Sigmoid colon (tissue), 7 donors: ENCODE measurements around the gene MYO5A. TPM values are rescaled to one million over a fixed set of nuclear protein-coding genes. Genes with fewer than 3 reads are reported as not detected.
"Not testable (repeated sequence)": the region's sequence is repeated elsewhere in the genome, so short reads cannot be mapped to it uniquely, and the experiment has no call there.

Source experiments
- DNase-seq: peaks from one replicate; pipeline ENCODE4 v3.0.0-alpha.2; 2019
- H3K27ac ChIP-seq, 4 donors: fragments of 200-600 bp; sonication (generic); one replicate each; pipeline ENCODE4 v1.5.1; 2016 to 2019; ENCODE audit warnings: mild to moderate bottlenecking in 1 of 4
- H3K27me3 ChIP-seq, 3 donors: fragments of 200-600 bp; sonication (generic); one replicate each; pipeline ENCODE4 v1.5.1; 2019; ENCODE audit warnings: mild to moderate bottlenecking in 1 of 3
- H3K36me3 ChIP-seq, 4 donors: fragments of 200-600 bp; sonication (generic); one replicate each; pipeline ENCODE4 v1.5.1; 2016 to 2019
- H3K4me1 ChIP-seq, 4 donors: fragments of 200-600 bp; sonication (generic); one replicate each; pipeline ENCODE4 v1.5.1; 2017 to 2019
- H3K4me3 ChIP-seq, 4 donors: fragments of 200-600 bp; sonication (generic); one replicate each; pipeline ENCODE4 v1.5.1; 2017 to 2019; ENCODE audit warnings: mild to moderate bottlenecking in 2 of 4, moderate library complexity in 1 of 4
- H3K9me3 ChIP-seq, 4 donors: fragments of 200-600 bp in 3 of 4; sonication (generic) in 3 of 4; one replicate each; pipeline versions ENCODE4 v1.5.1 to v1.6.1; 2013 to 2019
- CTCF ChIP-seq, 4 experiments: fragments of 450-650 bp in 3 of 4; fragments of 200-600 bp in 1 of 4; IDR thresholded peaks; one replicate each; pipeline ENCODE4 v1.5.1; 2016 to 2019; ENCODE audit warnings: antibody characterized with exemption in 4 of 4, mild to moderate bottlenecking in 3 of 4, moderate library complexity in 2 of 4
- EP300 ChIP-seq, 4 donors: sonication (generic); formaldehyde crosslinking; IDR thresholded peaks; one replicate each; pipeline ENCODE4 v1.6.1; 2017; ENCODE audit warnings: antibody characterized with exemption in 4 of 4
- POLR2A ChIP-seq, 2 donors: fragments of 450-650 bp; IDR thresholded peaks; one replicate each; pipeline ENCODE4 v1.6.1; 2016; ENCODE audit warnings: antibody characterized with exemption in 2 of 2, mild to moderate bottlenecking in 2 of 2, moderate library complexity in 2 of 2
- POLR2AphosphoS5 ChIP-seq, 4 donors: sonication (generic); formaldehyde crosslinking; IDR thresholded peaks; one replicate each; pipeline ENCODE4 v1.6.1; 2017; ENCODE audit warnings: antibody characterized with exemption in 4 of 4
- WGBS, 2 donors: extraction: QIAGEN DNeasy Blood & Tissue Kit; methylation state at CpG; one replicate each; pipeline ENCODE4 v1.1.7; 2013; 5-methylcytosine and 5-hydroxymethylcytosine counted together
- intact Hi-C: fragments of 100-400 bp; cut with DNase I; formaldehyde crosslinking; loops from one replicate; pipeline ENCODE4 v1.15.1; 2023
- polyA plus RNA-seq, 3 donors: library from polyadenylated mRNA; stranded (reverse); fragments of 200-250 nt; gene quantifications; one replicate each; pipeline ENCODE4 v1.2.3, GENCODE V29; 2013
- total RNA-seq, 4 donors: library from RNA; depleted of rRNA; stranded (reverse); fragments of >200 nt; gene quantifications; one replicate each; pipeline ENCODE4 v1.1.0, GENCODE V29; 2016
- donor health status: healthy with polysubstance abuse.
- donor health status: Bipolar disorder and iron deficiency.
- donor health status: healthy.

MYO5A gene
- total and polyA plus RNA-seq, 7 donors, result 2.1 to 46.0 (median 23.5) TPM

- Histone ChIP-seq H3K4me3 (no peak overlapping the region), H3K4me1 (peaks cover 0 to 17% (median 8%) of the 10 kb centered on the region in 4 donors), H3K9me3 (no peaks in the 10 kb centered on the region), H3K27me3 (no peaks in the 10 kb centered on the region), H3K36me3 (no peaks in the 10 kb centered on the region), H3K27ac (no peak overlapping the region)
- no peak for DNase-seq
- intact Hi-C loops, result no loop called here
- TF ChIP-seq CTCF (IDR thresholded peaks at IDR 0.05) (no peak), EP300 (IDR thresholded peaks at IDR 0.05) (no peak), POLR2AphosphoS5 (IDR thresholded peaks at IDR 0.05) (no peak), POLR2A (IDR thresholded peaks at IDR 0.05) (no peak)
- WGBS, 2 donors, result 88 to 95% methylated on average over 6 of the region's 6 CpGs
These were observed 80.4 kb downstream of the MYO5A start for GRCh38 chr15:52448011-52448890.

DNA sequence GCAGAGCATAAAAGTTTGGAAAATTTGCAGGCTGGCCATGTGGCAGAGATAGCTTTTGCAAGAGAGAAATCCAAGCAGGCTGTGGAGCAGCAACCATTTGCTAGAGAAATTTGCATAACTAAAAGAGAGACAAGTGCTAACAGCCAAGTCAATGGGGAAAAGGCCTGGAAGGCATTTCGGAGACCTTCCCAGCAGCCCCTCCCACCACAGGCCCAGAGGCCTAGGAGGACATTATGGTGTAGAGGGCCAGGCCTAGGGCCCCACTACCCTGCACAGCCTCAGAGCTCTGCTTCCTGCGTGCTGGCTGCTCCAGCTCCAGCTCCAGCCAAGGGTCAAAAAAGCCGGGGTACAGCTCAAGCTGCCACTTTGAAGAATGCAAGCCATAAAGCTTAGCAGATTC is 82.7 kb downstream of the MYO5A start:
- WGBS, 2 donors, result 94 to 97% methylated on average over 3 of the region's 3 CpGs
- no peak for TF ChIP-seq POLR2A (IDR thresholded peaks at IDR 0.05)
- TF ChIP-seq POLR2AphosphoS5 (IDR thresholded peaks at IDR 0.05), result no peak
- no peak for TF ChIP-seq EP300 (IDR thresholded peaks at IDR 0.05)
- TF ChIP-seq CTCF (IDR thresholded peaks at IDR 0.05), result no peak
- Histone ChIP-seq H3K4me3 (no peak overlapping the region), H3K4me1 (peaks cover 0 to 24% (median 8%) of the 10 kb centered on the region in 4 donors), H3K9me3 (no peaks in the 10 kb centered on the region), H3K36me3 (no peaks in the 10 kb centered on the region), H3K27ac (no peak overlapping the region), H3K27me3 (no peaks in the 10 kb centered on the region)
- intact Hi-C loops, result no loop called here
- no peak for DNase-seq

- intact Hi-C loops, result no loop called here
- H3K27me3 ChIP-seq, result no peaks in the 10 kb centered on the region
- TF ChIP-seq CTCF (IDR thresholded peaks at IDR 0.05) (no peak), POLR2AphosphoS5 (IDR thresholded peaks at IDR 0.05) (no peak), EP300 (IDR thresholded peaks at IDR 0.05) (no peak), POLR2A (IDR thresholded peaks at IDR 0.05) (no peak)
- DNase-seq, result no peak
- 74 to 90% methylated on average over 7 of the region's 7 CpGs for WGBS, 2 donors
- H3K4me3 ChIP-seq, result no peak overlapping the region
- H3K4me1 ChIP-seq, result peaks cover 0 to 24% (median 8%) of the 10 kb centered on the region in 4 donors
- H3K27ac ChIP-seq, result no peak overlapping the region
- H3K36me3 ChIP-seq, result no peaks in the 10 kb centered on the region
- no peaks in the 10 kb centered on the region for H3K9me3 ChIP-seq
These were observed 83.1 kb downstream of the MYO5A start for GRCh38 chr15:52445553-52445952.

- intact Hi-C loops, H3K36me3 ChIP-seq: not testable (repeated sequence)
These were observed 85.5 kb downstream of the MYO5A start for GRCh38 chr15:52443205-52443604.

DNA sequence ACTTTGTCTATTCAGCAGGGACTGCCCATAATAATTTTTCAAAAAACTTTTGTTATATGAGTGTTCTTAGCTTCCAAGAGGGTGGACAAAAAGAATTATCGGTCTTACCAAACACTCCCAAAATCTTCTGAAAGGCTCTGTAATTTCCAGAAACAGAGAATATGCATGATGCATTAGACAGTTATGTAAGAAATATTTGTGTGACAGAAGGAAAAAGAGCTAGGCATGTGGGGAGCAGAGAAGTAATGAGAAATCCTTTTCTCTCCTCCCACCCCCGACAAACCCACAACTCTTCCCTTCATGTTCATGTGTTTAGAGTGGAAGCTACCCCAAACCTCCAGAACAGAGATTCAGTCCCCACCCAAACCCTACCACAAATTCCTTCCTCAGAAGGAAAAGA is 86.8 kb downstream of the MYO5A start:
- H3K27ac ChIP-seq, result peak overlapping the region in 2 of 4 donors; percentile 1 to 4
- H3K4me3 ChIP-seq, result no peak overlapping the region
- intact Hi-C loops, result no loop called here

More at GRCh38 chr15:52443205-52443604, 85.5 kb downstream of the MYO5A start:
- not testable (repeated sequence) for DNase-seq, H3K4me3 ChIP-seq, H3K9me3 ChIP-seq, H3K27me3 ChIP-seq, H3K27ac ChIP-seq
- peaks cover 0 to 24% (median 10%) of the 10 kb centered on the region in 4 donors for H3K4me1 ChIP-seq
- 96% methylated on average over 6 of the region's 6 CpGs for WGBS, 2 donors

More for the DNA sequence above, 86.8 kb downstream of the MYO5A start:
- 87 to 94% methylated on average over 2 of the region's 2 CpGs for WGBS, 2 donors
- Histone ChIP-seq H3K9me3 (no peaks in the 10 kb centered on the region), H3K27me3 (no peaks in the 10 kb centered on the region), H3K36me3 (no peaks in the 10 kb centered on the region), H3K4me1 (peaks cover 0 to 20% (median 8%) of the 10 kb centered on the region in 4 donors)
- no peak for TF ChIP-seq POLR2AphosphoS5 (IDR thresholded peaks at IDR 0.05)
- TF ChIP-seq POLR2A (IDR thresholded peaks at IDR 0.05), result no peak
- DNase-seq, result no peak
